Activated CD4-positive, alpha-beta T cell treated with anti-CD3 and anti-CD28 coated beads, Interleukin-2, amount 50 U/mL, for 4 hours (primary cell): ENCODE measurements around the gene IRAK2.
A peak's percentile ranks its signal among the peaks of the same experiment; 100 is the strongest.
"Not testable (repeated sequence)": the region's sequence is repeated elsewhere in the genome, so short reads cannot be mapped to it uniquely, and the experiment has no call there.

Experiments used
- DNase-seq, 2 experiments: peaks; one replicate each; pipeline ENCODE4 v3.0.0-alpha.2; 2020

IRAK2 gene, protein sequence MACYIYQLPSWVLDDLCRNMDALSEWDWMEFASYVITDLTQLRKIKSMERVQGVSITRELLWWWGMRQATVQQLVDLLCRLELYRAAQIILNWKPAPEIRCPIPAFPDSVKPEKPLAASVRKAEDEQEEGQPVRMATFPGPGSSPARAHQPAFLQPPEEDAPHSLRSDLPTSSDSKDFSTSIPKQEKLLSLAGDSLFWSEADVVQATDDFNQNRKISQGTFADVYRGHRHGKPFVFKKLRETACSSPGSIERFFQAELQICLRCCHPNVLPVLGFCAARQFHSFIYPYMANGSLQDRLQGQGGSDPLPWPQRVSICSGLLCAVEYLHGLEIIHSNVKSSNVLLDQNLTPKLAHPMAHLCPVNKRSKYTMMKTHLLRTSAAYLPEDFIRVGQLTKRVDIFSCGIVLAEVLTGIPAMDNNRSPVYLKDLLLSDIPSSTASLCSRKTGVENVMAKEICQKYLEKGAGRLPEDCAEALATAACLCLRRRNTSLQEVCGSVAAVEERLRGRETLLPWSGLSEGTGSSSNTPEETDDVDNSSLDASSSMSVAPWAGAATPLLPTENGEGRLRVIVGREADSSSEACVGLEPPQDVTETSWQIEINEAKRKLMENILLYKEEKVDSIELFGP

DNA sequence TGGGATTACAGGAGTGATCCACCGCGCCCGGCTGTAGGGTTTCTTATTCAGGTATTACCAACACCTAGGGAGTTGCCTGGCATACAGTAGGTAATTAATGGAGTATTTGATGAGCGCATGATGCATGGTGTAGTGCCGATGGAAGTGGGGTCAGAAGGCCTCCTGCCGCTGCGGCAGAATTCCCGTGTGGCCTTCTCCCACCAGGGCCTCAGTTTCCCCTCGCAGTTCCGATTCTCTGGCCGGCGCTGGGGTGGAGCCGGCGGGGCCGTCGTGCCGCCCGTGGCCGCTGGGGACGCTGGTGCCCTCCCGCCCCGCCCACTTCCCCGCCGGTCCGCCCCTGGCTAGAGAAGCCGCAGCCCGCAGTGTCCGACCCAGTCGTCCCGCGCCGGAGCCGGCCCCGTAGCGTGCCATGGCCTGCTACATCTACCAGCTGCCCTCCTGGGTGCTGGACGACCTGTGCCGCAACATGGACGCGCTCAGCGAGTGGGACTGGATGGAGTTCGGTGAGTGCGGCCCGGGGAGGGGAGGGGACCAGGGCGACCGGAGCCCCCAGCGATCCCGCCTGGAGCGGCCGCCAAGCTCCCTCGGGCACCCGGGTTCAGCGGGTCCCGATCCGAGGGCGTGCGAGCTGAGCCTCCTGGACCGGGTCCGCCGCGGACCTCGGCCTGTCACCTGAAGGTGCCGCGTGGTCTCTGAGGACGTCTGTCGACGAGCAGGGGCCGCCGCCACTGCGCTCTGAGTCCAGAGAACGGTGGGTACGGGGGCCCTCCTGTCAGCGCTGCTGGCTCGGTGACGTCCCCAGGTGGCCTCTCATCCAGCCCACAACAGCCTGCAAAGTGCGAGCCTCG, at the start of gene IRAK2:
Gene IRAK2 (plus strand): TSS at position 374 of the 848 bp plus-strand sequence. CDS start 36 bp downstream, at position 410.
- peak; percentile 37 to 43 for DNase-seq

DNA sequence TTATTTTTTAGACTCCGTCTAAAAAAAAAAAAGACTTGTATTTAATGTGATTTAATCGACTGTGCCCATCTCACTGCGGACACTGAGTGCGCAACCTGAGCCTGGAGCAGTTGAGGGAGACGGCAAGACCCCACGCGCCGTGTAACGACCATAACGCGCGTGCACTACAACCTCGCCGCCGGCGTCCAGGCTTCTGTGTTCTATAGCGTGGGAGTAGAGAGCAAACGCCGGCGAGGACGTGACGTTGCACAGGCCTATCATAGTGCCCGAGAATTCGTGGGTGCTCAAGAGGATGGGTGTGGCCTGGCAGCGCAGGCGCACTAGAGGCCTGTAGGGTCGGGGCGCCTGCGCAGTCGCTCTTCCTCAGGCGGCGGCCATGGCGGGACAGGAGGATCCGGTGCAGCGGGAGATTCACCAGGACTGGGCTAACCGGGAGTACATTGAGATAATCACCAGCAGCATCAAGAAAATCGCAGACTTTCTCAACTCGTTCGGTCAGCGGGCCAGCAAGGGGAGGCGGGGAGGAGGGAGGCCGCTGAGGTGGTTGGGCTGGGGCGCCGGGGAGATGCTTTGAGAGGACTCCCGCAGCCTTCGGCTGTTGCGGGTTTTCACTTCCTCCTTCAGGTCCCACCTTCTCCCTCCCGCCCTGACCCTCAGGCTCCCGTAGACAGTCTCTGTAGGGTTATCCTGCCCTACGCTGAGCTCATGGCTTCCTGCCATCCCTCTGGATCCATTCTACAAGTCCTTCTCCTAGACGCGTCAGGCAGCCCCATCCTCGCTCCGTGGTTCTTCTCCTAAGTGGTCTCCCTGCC, 49.2 kb upstream of the IRAK2 start, which contains the start of gene BRK1:
Gene BRK1 (plus strand): TSS at position 350 of the 812 bp plus-strand sequence. CDS start 27 bp downstream, at position 377.
- peak; percentile 90 to 92 for DNase-seq

DNA sequence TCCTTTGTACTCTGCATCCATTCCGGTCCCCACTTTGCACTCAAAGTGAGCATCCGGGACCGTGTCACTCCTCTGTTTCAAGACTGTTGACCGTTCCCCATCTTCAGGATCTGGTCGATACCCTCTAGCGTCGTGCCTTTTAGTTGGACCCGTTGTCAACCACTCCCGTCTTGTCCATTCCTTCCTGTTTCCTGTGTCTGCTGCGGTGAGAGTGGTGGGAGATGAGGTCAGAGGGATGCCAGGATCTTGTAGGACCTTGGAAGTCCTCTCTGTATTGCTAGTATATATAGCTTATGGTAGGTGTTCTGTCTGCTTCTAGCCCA, 48.6 kb upstream of the IRAK2 start:
- DNase-seq, result no peak

DNA sequence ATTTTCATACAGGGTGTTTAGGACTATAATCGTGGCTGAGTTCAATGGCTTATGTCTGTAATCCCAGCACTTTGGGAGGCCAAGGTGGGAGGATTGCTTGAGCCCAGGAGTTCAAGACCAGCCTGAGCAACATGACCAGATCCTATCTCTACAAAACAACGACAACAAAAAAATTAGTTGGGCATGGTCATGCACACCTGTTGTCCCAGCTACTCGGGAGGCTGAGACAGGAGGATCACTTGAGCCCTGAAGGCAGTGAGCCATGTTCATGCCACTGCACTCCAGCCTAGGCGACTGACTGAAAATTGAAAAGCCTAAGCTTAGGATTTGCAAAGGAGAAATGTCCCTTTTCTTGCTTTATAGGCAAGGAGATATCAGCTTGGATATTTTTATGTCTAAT, 47.8 kb upstream of the IRAK2 start:
- DNase-seq, result no peak

DNA sequence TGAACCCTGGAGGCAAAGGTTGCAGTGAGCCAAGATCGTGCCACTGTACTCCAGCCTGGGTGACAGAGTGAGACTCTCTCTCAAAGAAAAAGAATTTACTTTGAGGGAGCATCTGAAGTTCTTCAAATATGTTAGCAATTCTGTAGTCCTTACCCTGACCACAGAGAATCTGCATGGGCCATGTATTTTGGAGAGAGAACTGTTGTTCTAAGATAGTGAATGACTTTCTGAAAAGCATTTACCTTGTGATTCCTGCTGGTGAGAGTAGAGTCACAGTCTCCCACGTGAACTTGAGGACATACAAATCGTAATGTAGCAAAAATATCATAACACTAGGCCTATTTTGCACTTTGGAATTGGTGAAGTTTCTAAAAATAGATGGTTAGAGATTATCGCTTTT, 45.3 kb upstream of the IRAK2 start:
- no peak for DNase-seq

DNA sequence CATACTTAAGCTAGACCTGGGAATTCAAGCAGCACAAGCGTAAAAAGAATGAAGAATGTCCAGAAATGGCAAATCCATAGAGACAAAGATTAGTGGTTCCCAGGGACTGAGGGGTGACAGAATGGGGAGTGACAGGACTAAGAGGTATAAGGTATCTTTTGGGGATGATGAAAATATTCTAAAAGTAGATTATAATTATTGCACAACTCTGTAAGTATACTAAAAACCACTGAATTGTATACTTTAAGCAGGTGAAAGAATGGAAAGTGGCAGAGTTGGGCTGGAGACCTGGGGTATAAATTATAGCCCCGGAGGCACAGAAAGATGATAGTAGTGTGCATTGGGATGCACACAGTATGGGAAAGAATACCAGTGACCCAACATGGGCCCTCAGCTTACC, 43.7 kb upstream of the IRAK2 start:
- no peak for DNase-seq

DNA sequence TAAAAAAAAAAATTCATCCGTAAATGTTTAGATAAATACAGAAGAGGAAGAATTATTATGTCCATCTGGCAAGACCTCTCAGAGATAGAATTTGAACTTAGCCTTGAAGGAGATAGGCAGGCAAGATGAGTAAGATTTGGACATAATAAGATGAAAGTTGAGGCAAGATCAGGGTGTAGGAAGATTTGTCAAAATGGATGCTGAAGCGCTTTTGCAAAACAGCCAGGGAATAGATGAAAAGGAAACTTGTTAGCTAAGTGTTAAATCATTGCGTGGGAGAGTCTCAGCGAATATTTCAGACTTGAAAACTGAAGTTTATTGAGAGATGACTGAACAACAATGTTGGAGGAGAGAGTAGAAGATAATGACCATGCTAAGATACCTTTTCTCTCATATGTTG, 42.0 kb upstream of the IRAK2 start:
- DNase-seq, result no peak

DNA sequence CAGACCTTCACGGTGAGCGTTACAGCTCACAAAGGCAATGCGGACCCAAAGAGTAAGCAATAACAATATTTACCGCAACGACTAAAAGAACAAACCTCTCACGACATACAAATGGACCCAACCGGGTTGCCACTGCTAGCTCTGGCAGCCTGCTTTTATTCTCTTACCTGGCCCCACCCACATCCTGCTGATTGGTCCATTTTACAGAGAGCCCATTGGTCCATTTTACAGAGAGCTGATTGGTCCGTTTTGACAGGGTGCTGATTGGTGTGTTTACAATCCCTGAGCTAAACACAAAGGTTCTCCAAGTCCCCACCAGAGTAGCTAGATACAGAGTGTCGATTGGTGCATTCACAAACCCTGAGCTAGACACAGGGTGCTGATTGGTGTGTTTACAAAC, 28.8 kb upstream of the IRAK2 start:
- DNase-seq, result not testable (repeated sequence)

DNA sequence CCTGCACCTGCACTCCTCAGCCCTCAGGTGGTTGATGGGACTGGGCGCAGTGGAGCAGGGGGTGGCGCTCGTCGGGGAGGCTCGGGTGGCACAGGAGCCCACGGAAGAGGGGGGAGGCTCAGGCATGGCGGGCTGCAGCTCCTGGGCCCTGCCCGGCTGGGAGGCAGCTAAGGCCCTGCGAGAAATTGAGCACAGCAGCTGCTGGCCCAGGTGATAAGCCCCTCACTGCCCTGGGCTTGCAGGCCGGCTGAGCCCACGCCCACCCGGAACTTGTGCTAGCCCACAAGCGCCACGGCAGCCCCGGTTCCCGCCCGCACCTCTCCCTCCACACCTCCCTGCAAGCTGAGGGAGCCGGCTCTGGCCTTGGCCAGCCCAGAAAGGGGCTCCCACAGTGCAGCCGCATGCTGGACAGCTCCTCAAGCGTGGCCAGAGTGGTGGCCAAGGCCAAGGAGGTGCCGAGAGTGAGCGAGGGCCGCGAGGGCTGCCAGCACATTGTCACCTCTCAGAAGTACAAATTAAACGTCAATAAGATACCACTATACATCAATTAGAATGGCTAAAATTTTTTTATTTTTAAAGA, 28.2 kb upstream of the IRAK2 start:
- no peak for DNase-seq

DNA sequence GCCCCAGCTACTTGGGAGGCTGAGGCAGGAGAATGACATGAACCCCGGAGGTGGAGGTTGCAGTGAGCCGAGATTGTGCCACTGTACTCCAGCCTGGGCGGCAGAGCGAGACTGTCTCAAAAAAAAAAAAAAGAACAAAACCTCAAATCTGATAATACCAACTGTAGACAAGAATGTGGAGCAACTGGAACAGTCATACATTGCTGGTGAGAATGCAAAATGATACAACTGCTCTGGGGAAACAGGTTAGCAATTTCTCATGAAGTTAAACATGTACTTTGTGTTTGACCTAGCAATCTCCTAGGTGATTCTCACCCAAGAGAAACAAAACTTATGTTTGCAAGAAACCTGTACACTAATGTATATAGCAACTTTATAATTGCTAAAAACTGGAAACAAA, 27.5 kb upstream of the IRAK2 start:
- DNase-seq, result no peak

DNA sequence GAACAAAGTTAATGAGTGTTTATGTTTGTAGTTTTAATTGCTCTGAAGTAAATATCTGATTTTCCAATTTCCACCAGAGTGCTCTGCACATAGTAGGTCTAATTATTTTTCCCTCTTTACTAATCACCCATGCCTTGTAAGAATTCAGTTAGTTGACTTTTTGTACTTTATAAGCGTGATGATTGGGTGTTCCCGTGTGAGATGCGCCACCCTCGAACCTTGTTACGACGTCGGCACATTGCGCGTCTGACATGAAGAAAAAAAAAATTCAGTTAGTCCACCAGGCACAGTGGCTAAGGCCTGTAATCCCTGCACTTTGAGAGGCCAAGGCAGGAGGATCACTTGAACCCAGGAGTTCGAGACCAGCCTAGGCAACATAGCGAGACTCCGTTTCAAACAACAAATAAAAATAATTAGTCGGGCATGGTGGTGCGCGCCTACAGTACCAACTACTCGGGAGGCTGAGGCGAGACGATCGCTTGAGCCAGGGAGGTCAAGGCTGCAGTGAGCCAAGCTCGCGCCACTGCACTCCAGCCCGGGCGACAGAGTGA, 23.6 kb upstream of the IRAK2 start:
- no peak for DNase-seq

DNA sequence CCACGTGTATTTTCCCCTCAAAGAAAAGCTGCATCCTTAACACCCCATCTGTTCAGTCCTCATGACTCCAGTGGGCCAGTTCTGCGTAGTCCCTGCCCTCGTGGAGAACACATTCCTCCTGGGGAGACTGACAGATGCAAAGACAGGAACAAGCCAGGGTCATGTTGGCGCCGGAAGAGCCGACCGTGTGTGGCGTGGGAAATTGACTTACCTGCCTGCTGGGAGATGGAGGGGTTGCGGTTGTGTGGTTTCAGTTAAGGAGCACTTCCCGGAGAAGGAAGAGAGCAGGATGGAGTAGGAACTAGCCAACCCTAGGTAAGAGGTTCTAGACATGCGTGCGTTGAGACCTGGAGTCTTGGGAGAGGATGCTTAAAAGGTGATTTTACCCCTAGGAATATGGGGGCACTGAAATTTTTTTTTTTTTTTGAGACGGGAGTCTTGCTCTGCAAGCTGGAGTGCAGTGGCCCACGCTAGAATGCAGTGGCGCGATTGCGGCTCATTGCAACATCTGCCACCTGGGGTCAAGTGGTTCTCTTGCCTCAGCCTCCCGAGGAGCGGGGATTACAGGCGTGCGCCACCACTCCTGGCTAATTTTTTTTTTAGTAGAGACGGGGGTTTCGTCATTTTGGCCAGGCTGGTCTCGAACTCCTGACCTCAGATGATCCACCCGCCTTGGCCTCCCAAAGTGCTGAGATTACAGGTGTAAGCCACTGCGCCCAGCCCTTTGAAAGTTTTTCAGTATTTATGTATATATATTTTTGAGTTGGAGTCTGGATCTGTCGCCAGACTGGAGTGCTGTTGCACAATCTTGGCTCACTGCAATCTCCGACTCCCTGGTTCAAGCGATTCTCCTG, 21.8 kb upstream of the IRAK2 start:
- DNase-seq, result no peak

DNA sequence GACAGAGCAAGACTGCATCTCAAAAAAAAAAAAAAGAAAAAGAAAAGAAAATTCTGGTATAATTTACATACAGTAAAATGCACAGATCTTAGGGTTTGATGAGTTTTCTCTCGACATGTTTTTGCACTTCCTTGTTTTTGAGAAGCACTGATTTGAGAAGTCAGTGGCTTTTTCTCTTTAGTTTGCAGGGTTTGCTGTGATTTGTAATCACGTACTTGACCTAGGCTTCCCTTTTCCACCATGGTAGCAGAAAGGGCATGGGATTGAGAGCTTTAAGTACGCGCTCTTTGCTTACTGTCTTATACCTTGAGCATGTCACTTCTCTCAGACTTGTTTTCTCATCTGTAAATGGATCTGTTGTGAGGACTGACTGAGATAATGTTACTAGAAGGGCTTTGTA, 19.0 kb upstream of the IRAK2 start:
- DNase-seq, result no peak

DNA sequence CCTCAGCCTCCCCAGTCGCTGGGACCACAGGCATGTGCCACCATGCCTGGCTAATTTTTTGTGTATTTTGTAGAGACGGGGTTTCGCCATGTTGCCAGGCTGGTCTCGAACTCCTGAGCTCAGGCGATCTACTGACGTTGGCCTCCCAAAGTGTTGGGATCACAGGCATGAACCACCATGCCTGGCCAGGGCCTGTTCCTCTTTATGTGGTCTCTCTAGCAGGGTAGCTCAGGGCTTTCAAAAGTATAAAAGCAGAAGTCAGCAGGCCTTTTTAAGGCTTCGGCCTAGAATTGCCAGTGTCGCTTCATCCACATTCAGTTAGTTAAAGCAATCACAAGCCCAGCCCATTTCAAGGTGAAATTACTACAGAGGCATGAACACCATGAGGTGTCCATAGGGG, 15.5 kb upstream of the IRAK2 start:
- DNase-seq, result no peak

DNA sequence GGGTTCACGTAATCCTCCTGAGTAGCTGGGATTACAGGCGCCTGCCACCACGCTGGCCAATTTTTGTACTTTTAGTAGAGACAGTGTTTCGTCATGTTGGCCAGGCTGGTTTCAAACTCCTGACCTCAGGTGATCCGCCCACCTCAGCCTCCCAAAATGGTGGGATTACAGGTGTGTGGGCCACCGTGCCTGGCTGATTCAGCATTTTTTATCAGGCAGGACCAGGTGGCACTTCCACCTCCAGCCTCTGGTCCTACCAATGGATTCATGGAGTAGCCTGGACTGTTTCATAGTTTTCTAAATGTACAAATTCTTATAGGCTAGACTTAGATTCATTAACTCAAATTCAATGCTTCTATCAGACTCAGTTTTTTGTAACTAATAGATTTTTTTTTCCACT, 13.7 kb upstream of the IRAK2 start:
- no peak for DNase-seq

DNA sequence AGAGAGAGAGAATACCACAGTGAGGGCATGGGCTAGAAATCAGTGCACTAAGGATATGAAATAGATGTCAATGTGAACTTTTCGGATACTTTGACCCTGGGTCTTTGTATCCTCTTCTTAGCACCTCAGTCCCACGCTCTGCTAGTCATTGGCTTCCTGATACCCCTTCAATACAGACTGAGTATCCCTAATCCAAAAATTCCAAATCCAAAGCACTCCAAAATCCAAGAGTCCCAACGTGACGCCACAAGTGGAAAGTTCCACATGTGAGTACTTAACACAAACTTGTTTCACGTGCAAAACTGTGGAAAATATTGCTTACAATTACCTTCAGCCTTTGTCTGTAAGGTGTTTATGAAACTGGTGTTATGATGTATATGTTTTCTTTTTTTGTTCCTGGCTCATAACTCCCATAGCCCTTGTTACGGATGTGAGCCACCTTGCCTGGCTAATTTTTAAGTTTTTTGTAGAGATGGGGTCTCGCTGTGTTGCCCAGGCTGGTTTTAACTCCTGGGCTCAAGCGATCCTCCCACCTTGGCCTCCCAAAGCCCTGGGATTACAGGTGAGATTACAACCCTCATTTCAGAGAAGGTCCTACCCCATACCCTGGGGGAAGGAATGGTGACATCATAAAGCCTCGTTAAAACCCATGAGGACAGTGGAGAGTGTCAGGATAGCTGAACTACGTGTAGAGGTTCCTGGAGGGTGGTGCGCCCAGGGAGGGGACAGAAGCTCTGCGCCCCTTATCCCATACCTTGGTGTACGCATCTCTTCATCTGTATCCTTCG, 10.2 kb upstream of the IRAK2 start:
- DNase-seq, result no peak

DNA sequence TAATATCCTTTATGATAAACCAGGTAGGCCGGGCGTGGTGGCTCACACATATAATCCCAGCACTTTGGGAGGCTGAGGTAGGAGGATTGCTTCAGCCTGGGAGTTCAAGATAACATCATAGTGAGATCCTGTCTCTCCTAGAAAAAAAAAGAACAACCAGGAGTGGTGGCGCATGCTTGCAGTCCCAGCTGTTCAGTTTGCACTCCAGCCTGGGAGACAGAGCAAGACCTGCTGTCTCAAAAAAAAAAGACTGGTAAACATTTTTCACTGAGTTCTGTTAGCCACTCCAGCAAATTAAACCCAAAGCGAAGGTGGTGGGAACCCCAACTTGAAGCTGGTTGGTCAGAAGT, 9.6 kb upstream of the IRAK2 start:
- no peak for DNase-seq

DNA sequence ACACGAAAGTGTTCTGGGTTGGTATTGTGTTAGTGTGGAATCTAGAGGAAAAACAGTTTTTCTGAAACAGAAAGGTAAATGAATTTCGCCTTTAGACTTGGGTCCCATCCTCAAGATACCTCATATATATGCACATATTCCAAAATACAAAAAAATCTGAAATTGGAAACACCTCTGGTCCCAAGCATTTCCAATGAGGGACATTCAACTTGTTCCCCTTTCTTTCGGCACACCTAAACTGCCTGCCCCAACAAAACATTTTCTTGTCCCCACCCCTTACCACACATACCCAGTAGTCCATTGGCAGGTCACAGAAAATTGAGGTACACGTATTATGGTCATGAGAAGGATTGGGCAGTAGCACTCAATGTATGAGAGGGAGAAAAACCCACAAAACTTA, 9.1 kb upstream of the IRAK2 start:
- no peak for DNase-seq

DNA sequence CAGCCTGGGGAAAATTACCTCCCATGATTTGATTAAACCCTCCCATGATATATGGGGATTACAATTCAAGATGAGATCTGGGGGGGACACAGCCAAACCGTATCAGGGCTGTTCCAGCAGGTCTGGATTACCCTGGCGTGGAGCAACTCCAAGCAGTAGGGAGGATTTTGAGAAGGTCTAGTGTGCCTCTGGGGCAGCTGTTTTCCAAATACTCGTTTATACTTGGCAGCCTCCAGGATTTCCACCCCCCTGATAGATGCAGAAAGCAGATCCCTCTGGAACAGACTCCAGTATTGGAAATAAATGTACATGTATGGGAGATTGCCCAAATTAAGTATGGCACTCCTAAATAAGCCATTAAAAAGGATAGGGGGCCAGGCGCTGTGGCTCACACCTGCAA, 7.7 kb upstream of the IRAK2 start:
- DNase-seq, result no peak

DNA sequence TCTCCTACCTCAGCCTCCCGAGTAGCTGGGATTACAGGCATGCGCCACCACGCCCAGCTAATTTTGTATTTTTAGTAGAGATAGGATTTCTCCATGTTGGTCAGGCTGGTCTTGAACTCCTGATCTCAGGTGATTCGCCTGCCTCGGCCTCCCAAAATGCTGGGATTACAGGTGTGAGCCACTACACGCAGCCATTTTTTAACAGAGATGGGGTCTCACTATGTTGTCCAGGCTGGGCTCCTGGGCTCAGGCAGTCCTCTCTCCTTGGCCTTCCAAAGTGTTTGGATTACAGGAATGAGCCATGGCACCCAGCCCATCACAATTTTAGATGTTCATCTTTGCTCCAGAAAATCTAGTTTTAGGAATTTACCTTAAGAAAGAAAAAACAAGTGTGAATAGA, 6.2 kb upstream of the IRAK2 start:
- not testable (repeated sequence) for DNase-seq
